Measurements from ENCODE around the gene ADAM12.

DNA sequence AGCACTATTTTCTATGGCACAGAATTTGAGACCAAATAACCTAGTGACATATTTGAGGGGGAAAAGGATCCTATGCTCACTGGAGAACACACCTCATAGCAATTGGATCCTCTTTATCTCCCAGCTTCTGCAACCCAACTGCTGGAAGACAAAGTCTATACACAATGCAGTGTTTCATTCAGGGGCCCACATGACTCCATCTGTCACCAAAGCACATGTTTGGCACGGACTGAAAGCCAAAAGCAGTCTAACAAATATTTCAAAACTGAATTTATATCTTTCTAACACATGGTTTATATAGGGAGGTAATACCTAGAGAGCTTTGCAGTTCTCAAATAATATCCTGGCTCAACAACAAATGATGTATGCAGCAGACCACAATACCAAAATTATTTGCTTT is 39.2 kb downstream of the ADAM12 start:
- TF ChIP-seq, protein P1, sequence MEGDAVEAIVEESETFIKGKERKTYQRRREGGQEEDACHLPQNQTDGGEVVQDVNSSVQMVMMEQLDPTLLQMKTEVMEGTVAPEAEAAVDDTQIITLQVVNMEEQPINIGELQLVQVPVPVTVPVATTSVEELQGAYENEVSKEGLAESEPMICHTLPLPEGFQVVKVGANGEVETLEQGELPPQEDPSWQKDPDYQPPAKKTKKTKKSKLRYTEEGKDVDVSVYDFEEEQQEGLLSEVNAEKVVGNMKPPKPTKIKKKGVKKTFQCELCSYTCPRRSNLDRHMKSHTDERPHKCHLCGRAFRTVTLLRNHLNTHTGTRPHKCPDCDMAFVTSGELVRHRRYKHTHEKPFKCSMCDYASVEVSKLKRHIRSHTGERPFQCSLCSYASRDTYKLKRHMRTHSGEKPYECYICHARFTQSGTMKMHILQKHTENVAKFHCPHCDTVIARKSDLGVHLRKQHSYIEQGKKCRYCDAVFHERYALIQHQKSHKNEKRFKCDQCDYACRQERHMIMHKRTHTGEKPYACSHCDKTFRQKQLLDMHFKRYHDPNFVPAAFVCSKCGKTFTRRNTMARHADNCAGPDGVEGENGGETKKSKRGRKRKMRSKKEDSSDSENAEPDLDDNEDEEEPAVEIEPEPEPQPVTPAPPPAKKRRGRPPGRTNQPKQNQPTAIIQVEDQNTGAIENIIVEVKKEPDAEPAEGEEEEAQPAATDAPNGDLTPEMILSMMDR (IDR thresholded peaks at IDR 0.05): no peak
- no peak for TF ChIP-seq POLR2A (IDR thresholded peaks at IDR 0.05)
